Activated CD4-positive, alpha-beta memory T cell treated with anti-CD3 and anti-CD28 coated beads for 36 hours (primary cell): ENCODE results near the gene LUZP1. TPM values are rescaled to one million over a fixed set of nuclear protein-coding genes. Genes with fewer than 3 reads are reported as not detected.

Source experiments
- CTCF ChIA-PET: fragments of 350-600 bp; sonication (Branson Sonifier 250); formaldehyde crosslinking; loops from one replicate; lab custom pipeline; 2021; ENCODE audit warnings: antibody characterized with exemption, inconsistent platforms; lab: Charles Lee
- POLR2A ChIA-PET: fragments of 350-600 bp; sonication (Branson Sonifier 250); formaldehyde crosslinking; loops from one replicate; lab custom pipeline; 2021; ENCODE audit warnings: antibody characterized with exemption; lab: Charles Lee
- DNase-seq: peaks from one replicate; pipeline ENCODE4 v3.0.0-alpha.2; 2020
- H3K27ac Mint-ChIP-seq: one replicate; pipeline ENCODE4 v1.8.0; 2021; ENCODE audit warnings: mixed read lengths
- H3K27me3 Mint-ChIP-seq: one replicate; pipeline ENCODE4 v1.8.0; 2021; ENCODE audit warnings: mixed read lengths
- H3K36me3 Mint-ChIP-seq: one replicate; pipeline ENCODE4 v1.8.0; 2021; ENCODE audit warnings: mixed read lengths
- H3K4me1 Mint-ChIP-seq: one replicate; pipeline ENCODE4 v1.8.0; 2021; ENCODE audit warnings: low read depth, mixed read lengths
- H3K4me3 Mint-ChIP-seq: one replicate; pipeline ENCODE4 v1.8.0; 2021; ENCODE audit warnings: mild to moderate bottlenecking, mixed read lengths
- H3K9me3 Mint-ChIP-seq: one replicate; pipeline ENCODE4 v1.8.0; 2021; ENCODE audit warnings: mixed read lengths
- intact Hi-C: fragments of 100-400 bp; cut with micrococcal nuclease; formaldehyde crosslinking; loops from one replicate; pipeline ENCODE4 v1.15.1; 2023
- total RNA-seq, 2 experiments: library from RNA; stranded (reverse); gene quantifications; one replicate each; pipeline ENCODE4 v1.2.3, GENCODE V29; 2021

Gene LUZP1
- total RNA-seq, 2 experiments from 2014 or later, result 19.0 to 21.2 TPM

DNA sequence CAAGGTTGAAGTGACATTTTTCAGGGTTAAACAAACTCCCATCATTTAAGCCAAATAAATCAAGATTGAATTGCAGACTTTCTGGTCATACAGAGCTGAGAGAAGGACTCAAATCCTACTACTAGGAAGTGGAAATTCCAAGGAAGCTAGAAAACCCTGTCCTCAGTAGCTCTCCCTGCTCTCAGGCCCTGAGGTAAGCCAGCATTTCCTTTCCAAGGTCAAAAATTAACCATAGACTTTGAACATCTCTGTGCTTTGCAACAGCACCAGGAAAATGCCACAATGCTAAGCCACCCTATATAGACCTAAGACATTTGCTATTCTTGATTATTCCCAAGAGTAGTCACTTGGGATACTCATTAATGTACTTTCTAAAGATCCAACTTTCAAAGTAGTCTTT, 45.1 kb downstream of the LUZP1 start:
- no peak overlapping the region for H3K27ac Mint-ChIP-seq
- peaks cover 61% of the 10 kb centered on the region for H3K4me1 Mint-ChIP-seq
- no peak for DNase-seq
- H3K27me3 Mint-ChIP-seq, result no peaks in the 10 kb centered on the region
- no peaks in the 10 kb centered on the region for H3K36me3 Mint-ChIP-seq
- intact Hi-C loops, result no loop called here
- POLR2A ChIA-PET, result no interaction called here
- no peak overlapping the region for H3K4me3 Mint-ChIP-seq
- CTCF ChIA-PET, result interaction anchor here (1.0 to 1.5 kb wide), 3 partner anchors 24 to 61 kb away, joined by 3 to 6 read pairs (median 3); no protein-coding TSS in a partner anchor
- H3K9me3 Mint-ChIP-seq, result no peaks in the 10 kb centered on the region

DNA sequence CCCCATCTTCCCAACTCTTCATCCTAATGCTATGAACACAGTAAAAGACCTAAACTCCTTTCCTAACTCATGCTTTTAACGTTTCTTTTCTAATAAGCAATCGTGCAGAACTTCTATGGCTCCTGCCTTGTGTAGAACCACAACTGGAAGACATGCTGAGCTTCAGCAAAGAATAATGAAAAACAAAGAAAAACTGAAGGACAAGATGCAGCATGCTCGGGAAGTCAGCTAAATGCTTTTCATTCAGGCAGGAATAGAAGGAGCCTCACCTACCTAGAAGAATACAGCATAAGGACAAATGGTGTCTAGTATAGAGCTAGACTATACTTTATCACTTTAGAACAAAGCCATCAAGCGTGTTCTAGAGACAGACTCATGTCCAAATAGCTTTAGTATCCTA, 45.9 kb downstream of the LUZP1 start:
- CTCF ChIA-PET, result interaction anchor here (1.2 to 1.5 kb wide), 3 partner anchors 22 to 62 kb away, joined by 3 to 6 read pairs (median 3); no protein-coding TSS in a partner anchor
- H3K4me3 Mint-ChIP-seq, result no peak overlapping the region
- H3K4me1 Mint-ChIP-seq, result peaks cover 64% of the 10 kb centered on the region

DNA sequence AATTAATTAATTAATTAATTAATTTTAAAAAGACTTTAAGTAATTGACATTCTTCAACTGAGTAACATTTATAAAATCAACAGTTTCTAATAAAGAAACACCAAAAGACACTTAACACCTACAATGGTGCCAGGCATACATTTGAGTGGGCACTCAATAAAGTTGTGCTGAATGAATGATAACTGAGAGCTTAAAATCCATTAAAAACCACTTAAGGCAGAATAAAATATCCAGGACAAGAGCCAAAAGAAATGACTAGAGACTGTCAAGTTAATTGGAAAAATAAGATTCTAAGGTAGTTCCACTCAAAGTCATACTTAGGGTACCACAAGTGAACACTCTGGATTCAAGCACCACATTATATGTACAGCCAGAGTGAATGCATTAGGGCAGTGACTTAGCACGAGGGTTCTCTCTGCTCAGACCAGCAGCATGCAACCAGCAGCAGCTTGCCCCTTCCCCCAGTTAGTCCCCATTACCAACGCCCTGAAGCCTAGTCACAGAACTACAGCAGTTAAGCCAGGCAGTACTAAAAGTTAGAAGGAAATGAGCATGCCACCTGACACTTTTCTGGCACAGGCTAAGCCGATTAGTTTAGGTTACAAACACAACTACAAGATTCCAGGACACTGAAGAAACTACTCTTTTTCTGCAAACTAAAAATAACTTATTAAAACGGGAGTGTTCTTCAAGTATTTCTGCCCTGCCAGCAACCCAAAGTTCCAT, 46.5 kb downstream of the LUZP1 start:
- no peak overlapping the region for H3K4me3 Mint-ChIP-seq
- no peak for DNase-seq
- intact Hi-C loops, result no loop called here
- ChIA-PET POLR2A (interaction anchor here (1.1 kb wide), 1 partner anchor 19 kb away, joined by 3 read pairs; no protein-coding TSS in a partner anchor), CTCF (interaction anchor here (1.2 to 5.4 kb wide), 4 partner anchors 21 to 63 kb away, joined by 3 to 34 read pairs (median 4); no protein-coding TSS in a partner anchor)
- peak overlapping the region; percentile 18 for H3K27ac Mint-ChIP-seq
- peaks cover 67% of the 10 kb centered on the region for H3K4me1 Mint-ChIP-seq
- H3K36me3 Mint-ChIP-seq, result no peaks in the 10 kb centered on the region
- H3K27me3 Mint-ChIP-seq, result no peaks in the 10 kb centered on the region
- no peaks in the 10 kb centered on the region for H3K9me3 Mint-ChIP-seq

More for the DNA sequence above, 45.9 kb downstream of the LUZP1 start:
- Mint-ChIP-seq H3K27ac (no peak overlapping the region), H3K27me3 (no peaks in the 10 kb centered on the region), H3K9me3 (no peaks in the 10 kb centered on the region), H3K36me3 (no peaks in the 10 kb centered on the region)
- DNase-seq, result no peak
- POLR2A ChIA-PET, result no interaction called here
- intact Hi-C loops, result no loop called here

DNA sequence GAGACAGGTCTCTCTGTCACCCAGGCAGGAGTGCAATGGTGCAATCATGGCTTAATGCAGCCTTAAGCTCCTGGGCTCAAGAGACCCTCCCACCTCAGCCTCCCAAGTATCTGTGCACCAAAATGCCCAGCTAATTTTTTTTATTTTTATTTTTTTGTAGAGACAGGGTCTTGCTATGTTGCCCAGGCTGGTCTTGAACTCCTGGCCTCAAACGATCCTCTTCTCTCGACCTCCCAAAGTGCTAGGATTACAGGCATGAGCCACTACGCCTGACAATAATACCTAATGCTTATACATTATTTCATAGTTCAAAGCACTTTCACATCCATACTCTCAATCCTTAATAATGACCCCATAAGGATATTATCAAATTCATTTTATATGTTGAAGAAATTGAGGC, 48.3 kb downstream of the LUZP1 start:
- no peaks in the 10 kb centered on the region for H3K9me3 Mint-ChIP-seq
- ChIA-PET CTCF (interaction anchor here (0.7 to 5.4 kb wide), 5 partner anchors 18 to 63 kb away, joined by 3 to 34 read pairs (median 4); no protein-coding TSS in a partner anchor), POLR2A (interaction anchor here (2.4 kb wide), 1 partner anchor 10 kb away, joined by 11 read pairs; no protein-coding TSS in a partner anchor)
- no peak overlapping the region for H3K27ac Mint-ChIP-seq
- H3K27me3 Mint-ChIP-seq, result no peaks in the 10 kb centered on the region
- DNase-seq, result no peak
- peaks cover 63% of the 10 kb centered on the region for H3K4me1 Mint-ChIP-seq
- H3K4me3 Mint-ChIP-seq, result no peak overlapping the region
- no peaks in the 10 kb centered on the region for H3K36me3 Mint-ChIP-seq
- intact Hi-C loops, result no loop called here

DNA sequence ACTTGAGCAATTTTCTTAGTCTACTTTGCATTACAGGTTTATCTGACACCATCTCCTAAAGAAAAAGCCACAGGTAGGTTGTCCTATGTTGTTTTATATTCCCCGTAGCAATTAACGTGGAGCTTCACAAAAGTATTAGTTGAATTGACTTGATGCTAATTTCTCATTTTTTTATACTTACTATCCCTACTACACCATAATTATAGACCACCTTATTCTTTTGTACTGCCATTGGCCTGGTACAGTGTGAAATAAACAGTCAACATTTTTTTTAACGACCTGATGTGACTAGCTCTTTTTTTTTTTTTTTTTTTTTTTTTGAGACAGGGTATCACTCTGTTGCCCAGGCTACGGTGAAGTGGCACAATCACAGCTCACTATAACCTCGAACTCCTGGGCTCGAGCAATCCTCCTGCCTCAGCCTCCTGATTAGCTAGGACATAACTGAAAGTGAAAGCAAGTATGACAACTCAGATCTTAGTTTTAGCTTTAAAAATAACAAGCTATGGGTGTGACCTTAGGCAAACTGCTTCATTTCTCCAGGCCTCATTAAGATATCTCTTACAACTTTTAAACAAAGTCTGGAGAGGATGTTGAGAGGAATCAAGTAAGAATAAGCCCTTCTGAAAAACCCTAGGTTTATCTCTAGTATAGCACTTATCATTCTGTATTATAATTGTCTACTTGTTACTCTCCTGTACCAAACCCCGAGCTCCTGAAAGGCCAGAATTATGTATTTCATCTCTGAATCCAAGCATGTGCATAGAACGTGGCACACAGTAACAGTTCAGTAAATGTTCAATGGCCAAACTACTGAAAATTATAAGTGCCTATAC, 49.5 kb downstream of the LUZP1 start:
- Mint-ChIP-seq H3K27me3 (no peaks in the 10 kb centered on the region), H3K4me1 (peaks cover 61% of the 10 kb centered on the region), H3K27ac (peak overlapping the region; percentile 77), H3K9me3 (no peaks in the 10 kb centered on the region), H3K36me3 (no peaks in the 10 kb centered on the region), H3K4me3 (peak overlapping the region; percentile 56)
- peak; percentile 74 for DNase-seq
- POLR2A ChIA-PET, result interaction anchor here (1.7 to 2.4 kb wide), 3 partner anchors 9 to 49 kb away, joined by 6 to 14 read pairs (median 11); partner anchors contain the start of gene LUZP1
- CTCF ChIA-PET, result interaction anchor here (1.3 to 5.4 kb wide), 3 partner anchors 19 to 64 kb away, joined by 3 to 34 read pairs (median 28); no protein-coding TSS in a partner anchor
- intact Hi-C loops, result loop anchor here (1.0 kb wide), 1 partner anchor 16 kb away; no protein-coding TSS in a partner anchor

DNA sequence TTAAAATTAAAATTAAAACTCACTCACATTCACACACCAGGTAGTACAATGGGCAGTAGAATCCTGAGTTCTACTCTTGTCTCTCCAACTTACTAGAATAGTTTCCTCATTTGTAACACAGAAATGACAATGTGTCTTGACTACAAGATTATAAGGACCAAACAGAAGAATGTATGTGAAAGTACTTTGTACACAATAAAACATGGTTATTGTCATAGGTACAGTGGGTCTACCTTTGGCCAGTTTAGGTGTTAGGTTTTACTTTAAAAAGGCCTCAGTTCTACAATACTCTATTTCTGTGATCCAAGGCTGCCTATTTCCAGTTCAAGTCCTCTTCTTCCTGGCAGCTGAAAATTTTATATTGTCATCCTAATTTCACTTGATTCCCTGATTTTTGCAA, 50.2 kb downstream of the LUZP1 start:
- peak overlapping the region; percentile 77 for H3K27ac Mint-ChIP-seq
- H3K4me1 Mint-ChIP-seq, result peaks cover 59% of the 10 kb centered on the region
- no peaks in the 10 kb centered on the region for H3K9me3 Mint-ChIP-seq
- no peak overlapping the region for H3K4me3 Mint-ChIP-seq
- POLR2A ChIA-PET, result interaction anchor here (1.7 to 2.4 kb wide), 3 partner anchors 8 to 50 kb away, joined by 6 to 14 read pairs (median 11); partner anchors contain the start of gene LUZP1
- CTCF ChIA-PET, result interaction anchor here (4.0 to 5.4 kb wide), 2 partner anchors 19 to 65 kb away, joined by 28 to 34 read pairs; no protein-coding TSS in a partner anchor
- H3K27me3 Mint-ChIP-seq, result no peaks in the 10 kb centered on the region
- H3K36me3 Mint-ChIP-seq, result no peaks in the 10 kb centered on the region
- DNase-seq, result no peak
- intact Hi-C loops, result no loop called here

DNA sequence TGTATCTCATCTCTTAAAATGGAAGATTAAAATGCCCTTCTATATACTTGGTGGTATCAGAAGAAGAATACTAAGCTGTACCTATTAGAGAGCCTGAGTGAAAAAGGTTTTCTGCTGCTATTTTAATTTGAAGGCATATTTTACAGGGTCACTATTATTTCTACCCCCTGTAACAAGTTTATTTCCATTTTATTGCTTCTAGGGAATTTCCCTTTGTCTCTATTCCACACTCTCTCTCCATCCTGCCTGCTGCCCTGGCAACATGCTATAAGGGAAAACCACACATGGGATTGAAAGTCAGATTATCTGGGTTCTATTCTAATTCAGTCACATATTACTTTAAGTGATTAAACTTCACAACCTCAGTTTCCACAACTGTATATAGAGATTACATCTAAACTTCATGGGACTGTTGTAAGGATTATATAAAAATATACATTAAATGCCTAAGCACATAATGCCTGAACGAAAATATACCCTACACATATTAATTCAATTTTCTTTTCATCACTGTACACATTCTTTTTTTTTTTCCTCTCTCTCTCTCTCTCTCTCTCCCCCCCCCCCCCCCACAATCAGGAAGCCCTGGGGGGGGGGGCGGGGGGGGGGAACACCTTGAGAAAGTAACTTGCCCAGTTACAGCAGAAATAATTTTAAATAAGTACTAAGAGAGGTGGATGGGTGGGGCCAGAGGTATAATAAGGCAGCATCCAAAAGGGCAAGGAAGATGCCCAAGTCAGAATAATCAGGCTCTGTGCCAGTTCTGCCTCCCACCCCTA, 51.5 kb downstream of the LUZP1 start:
- H3K27ac Mint-ChIP-seq, result no peak overlapping the region
- H3K36me3 Mint-ChIP-seq, result no peaks in the 10 kb centered on the region
- no peaks in the 10 kb centered on the region for H3K9me3 Mint-ChIP-seq
- H3K27me3 Mint-ChIP-seq, result no peaks in the 10 kb centered on the region
- no peak overlapping the region for H3K4me3 Mint-ChIP-seq
- ChIA-PET CTCF (interaction anchor here (5.4 kb wide), 1 partner anchor 67 kb away, joined by 34 read pairs; no protein-coding TSS in a partner anchor), POLR2A (no interaction called here)
- H3K4me1 Mint-ChIP-seq, result peaks cover 64% of the 10 kb centered on the region
- no peak for DNase-seq
- intact Hi-C loops, result no loop called here

DNA sequence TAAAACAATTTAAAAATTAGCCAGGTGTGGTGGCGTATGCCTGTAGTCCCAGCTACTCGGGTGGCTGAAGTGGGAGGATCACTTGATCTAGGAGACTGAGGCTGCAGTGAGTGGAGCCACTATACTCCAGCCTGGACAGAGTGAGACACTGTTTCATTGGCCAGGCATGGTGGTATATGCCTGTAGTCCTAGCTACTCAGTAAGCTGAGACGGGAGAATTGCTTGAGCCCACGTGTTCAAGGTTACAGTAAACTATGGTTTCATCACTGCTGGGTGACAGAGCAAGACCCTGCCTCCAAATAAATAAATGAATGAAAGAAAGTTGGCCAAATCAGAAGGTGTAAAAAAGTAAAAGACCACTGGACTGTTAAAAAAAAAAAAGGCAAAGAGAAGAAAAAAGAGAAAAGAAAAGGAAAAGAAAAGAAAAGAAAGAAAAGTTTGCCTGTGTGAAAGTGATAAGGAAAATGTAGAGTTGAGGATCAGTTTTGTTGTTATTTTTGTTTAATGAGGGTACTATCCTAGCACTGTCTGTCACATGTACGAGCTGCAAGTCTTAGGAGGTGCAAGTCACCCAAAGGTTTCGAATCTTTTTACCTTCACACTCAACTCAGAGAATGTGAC, 52.3 kb downstream of the LUZP1 start:
- Mint-ChIP-seq H3K27ac (peak overlapping the region; percentile 39), H3K27me3 (no peaks in the 10 kb centered on the region), H3K36me3 (no peaks in the 10 kb centered on the region), H3K4me3 (no peak overlapping the region), H3K9me3 (no peaks in the 10 kb centered on the region), H3K4me1 (peaks cover 72% of the 10 kb centered on the region)
- ChIA-PET POLR2A (no interaction called here), CTCF (interaction anchor here (1.0 kb wide), 1 partner anchor 17 kb away, joined by 4 read pairs; no protein-coding TSS in a partner anchor)
- intact Hi-C loops, result no loop called here
- no peak for DNase-seq

DNA sequence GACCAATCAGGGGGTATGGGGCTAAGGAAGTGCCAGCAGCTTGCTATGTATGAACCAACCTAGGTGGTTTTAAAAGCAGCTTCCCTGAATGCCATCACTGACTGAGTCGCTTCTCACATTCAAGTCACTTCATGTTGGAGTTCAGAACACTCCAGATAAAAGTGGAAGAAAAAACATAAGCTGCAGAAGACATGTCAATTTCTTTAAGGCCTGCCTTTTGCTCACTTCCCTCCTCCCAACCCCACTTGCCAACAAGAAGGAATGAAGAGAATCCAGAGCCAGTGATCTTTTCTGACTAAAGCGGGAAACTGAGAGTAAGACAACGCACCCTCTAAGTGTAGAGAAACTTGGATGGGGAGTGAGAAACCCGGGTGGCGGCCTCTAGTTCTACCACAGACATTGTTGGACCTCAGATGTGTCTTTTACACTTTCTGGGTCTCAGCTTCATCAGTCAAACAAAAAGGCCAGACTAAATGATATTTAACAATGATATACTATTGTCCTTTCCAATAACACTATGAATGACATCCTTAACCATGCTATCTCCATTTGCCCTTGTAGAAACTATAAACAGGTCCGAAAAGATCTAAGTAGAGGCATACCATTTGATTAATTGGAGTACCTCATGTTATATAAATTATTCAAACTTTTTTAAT, 54.1 kb downstream of the LUZP1 start:
- H3K27ac Mint-ChIP-seq, result peak overlapping the region; percentile 23
- POLR2A ChIA-PET, result no interaction called here
- no peak for DNase-seq
- intact Hi-C loops, result loop anchor here (5.0 kb wide), 1 partner anchor 228 kb away; the partner anchor contains the start of gene HNRNPR
- no peak overlapping the region for H3K4me3 Mint-ChIP-seq
- H3K4me1 Mint-ChIP-seq, result peaks cover 77% of the 10 kb centered on the region
- H3K9me3 Mint-ChIP-seq, result no peaks in the 10 kb centered on the region
- CTCF ChIA-PET, result interaction anchor here (1.1 to 1.9 kb wide), 2 partner anchors 15 to 70 kb away, joined by 5 to 8 read pairs; no protein-coding TSS in a partner anchor
- H3K36me3 Mint-ChIP-seq, result no peaks in the 10 kb centered on the region
- H3K27me3 Mint-ChIP-seq, result no peaks in the 10 kb centered on the region
